Ecto neural progenitor cell (in vitro differentiated cells): ENCODE data around the gene ACOT4.
"Not testable (repeated sequence)": the region's sequence is repeated elsewhere in the genome, so short reads cannot be mapped to it uniquely, and the experiment has no call there.

ENCODE experiments used
- DNase-seq: peaks from one replicate; pipeline ENCODE4 v3.0.0-alpha.2; 2018; ENCODE audit warnings: low spot score

The ACOT4 gene

DNA sequence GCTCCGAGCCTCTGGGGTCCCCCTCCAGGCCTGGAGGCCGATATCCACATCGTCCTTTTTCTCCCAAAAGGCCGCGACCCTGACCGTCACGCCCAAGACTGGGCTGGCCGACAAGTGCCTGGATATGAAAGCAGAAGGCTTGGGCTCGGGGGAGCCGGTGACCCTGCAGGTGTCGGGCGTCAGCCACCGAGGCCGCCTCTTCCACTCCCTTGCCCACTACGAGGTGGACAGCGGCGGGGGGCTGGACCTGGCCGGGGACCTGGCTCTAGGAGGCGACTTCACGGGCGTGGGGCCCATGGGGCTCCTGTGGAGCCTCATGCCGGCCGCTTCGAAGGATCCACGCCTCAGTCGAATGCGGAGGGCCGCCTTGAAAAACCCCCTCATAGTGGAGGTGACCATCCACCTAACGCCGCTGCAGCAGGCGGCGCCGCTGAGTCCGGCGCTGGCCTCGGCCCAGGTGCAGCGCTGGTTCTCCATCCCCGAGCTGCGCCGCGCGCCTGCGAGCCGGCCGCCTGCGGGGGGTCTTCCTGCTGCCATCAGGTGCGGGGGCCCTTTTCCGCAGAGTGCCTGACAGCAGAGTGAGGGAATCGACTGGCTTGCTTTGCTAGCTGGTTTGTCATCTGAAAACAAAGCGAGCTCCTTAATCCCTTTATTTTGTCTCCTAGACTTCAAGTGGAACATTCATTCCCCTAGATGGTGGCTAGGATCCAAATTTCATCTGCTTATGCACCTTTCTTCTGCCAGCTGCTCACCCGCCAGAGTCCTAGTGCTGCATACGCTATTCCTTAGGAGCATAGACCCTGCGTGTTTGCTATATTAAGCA lies 42.5 kb downstream of the ACOT4 start:
- DNase-seq: peak; percentile 72

DNA sequence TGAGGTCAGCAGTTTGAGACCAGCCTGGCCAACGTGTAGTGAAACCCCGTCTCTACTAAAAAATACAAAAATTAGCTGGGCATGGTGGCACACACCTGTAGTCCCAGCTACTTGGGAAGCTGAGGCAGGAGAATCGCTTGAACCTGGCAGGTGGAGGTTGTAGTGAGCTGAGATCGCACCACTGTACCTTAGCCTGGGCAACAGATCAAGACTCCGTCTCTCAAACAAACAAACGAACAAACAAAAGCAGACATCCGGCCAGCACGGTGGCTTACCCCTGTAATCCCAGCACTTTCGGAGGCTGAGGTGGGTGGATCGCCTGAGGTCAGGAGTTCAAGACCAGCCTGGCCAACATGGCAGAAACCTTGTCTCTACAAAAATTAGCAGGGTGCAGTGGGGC lies 44.7 kb downstream of the ACOT4 start:
- DNase-seq: not testable (repeated sequence)

DNA sequence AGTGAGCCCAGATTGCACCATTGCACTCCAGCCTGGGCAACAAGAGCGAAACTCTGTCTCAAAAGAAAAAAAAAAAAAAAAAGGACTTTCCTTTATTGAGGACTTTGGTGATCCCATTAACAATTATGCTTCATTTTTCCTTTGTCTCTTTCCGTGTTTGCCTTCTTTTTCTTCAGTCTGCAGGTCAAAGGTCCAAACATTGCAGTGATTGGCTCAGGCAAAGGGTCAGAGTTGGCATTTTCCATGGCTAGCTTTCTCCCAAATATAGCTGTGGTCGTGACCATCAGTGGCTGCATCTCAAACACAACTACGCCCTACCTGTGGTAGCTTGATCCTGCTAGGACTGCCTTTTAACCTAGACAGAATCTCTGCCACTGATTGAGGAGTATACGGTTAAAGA lies 46.2 kb downstream of the ACOT4 start:
- DNase-seq: no peak

DNA sequence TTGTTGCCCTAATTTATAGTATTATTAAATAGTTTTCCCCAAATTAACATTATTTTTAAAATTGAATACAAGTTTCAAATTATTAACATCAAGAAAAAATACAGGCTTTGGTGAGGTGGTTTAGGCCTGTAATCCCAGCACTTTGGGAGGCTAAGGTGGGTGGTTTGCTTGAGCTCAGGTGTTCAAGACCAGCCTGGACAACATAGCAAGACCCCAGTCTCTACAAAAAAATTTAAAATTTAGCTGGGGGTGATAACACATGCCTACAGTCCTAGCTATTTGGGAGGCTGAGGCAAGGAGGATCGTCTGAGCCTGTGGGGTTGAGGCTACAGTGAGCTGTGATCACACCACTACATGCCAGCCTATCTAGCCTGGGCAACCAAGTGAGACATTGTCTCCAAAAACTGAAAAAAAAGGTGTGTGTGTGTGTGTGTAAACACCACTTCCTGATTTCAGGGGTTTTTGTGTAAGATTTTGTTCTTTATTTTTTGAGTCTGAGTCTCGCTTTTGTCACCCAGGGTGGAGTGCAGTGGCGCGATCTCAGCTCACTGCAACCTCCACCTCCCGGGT lies 49.2 kb downstream of the ACOT4 start:
- DNase-seq: no peak

DNA sequence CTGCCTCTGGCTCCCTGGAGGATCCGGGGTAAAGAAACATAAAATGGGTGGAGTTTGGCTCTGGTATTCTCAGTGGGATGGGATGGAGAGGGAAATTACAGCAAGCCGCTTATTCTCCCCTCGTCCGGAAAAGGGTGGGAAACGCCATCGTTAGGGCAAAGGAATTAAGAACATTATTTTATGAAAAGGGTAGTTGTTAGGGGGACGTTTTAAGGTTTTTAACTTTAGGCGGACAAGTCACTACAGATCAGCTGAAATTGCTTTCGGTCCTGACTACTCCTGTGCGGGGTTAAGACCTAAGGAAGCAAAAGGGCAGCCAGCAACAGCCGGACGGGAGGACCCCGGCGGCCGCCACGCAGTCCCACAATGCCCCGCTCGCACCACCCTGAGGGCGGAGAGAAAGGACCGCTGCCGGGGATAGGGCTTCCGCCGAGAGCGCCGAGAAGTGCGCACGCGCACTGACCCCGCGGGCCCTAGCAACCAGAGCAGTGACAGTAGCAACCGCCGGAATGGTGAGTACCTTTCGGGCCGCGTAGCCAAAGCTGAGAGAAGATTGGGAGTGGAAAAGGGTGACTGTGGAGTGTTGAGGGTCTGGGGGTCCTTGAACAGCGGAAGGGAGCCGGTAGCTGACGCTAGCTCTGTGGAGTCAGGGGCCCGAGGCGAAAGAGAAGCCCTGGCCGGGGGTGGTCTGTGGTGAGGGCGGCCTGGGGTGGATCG lies 53.0 kb downstream of the ACOT4 start, which contains the start of gene DNAL1:
Gene DNAL1 (plus strand): TSS at position 456 of the 717 bp plus-strand sequence. CDS start 54 bp downstream, at position 510.
- peak; percentile 96 for DNase-seq

DNA sequence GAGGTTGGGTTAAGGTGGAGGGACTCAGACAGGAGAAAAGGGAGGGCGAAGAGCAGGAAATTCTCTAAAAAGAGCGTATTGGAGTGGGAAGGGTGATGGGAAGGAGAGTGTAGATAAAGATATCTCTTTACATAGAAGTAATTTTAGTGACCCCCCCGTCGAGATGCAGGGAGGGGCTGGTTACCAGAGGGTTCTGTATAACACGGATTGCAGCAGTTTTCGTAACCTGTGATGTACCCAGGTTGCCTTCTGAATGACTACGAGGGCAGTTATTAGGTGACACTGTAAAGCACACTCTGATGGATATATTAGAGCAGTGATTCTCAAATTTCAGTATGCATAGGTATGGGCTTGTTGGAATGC lies 53.6 kb downstream of the ACOT4 start:
- DNase-seq: no peak
